Measurements from ENCODE around the gene LTA. TPM values are rescaled to one million over a fixed set of nuclear protein-coding genes. Genes with fewer than 3 reads are reported as not detected.

The LTA gene
- total RNA-seq, 1 experiment from 2014 or later = not detected

DNA sequence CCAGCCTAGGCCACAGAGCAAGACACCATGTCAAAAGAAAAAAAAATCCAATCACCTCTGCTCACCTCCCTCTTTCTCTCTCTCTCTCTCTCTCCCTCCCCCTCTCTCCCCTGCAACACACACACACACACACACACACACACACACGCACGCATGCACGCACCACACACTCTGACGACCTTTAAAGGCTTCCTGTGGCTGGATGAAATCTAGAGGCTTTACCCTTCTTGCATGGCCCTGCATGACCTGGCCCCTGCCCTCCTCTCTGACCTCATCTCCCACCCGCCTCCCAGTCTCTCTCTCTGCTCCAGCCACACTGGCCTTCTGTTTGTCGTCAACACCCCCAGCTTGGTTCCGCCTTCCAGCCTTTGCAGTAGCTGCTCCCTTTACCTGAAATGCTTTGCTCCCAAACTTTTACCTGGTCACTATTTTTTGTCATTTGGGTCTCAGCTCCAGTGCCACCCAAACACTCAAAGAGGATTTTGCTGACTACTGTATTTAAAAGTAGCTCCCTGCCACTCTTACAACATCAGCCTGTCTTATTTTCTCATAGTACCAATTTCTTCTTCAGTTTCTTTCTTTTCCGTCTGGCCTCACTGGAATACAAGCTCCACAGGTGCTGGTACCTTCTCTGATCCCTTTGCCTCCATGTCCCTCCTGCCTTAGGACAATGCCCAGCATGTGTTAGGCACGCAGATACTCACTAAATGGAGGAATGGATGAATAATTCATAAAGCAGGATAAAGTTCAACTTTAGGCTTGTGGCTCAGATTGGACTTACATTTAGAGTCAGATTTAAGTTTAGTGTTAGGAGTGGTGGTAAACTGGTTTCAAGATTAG lies 4.3 kb upstream of the LTA start:
- TF ChIP-seq, protein P1, sequence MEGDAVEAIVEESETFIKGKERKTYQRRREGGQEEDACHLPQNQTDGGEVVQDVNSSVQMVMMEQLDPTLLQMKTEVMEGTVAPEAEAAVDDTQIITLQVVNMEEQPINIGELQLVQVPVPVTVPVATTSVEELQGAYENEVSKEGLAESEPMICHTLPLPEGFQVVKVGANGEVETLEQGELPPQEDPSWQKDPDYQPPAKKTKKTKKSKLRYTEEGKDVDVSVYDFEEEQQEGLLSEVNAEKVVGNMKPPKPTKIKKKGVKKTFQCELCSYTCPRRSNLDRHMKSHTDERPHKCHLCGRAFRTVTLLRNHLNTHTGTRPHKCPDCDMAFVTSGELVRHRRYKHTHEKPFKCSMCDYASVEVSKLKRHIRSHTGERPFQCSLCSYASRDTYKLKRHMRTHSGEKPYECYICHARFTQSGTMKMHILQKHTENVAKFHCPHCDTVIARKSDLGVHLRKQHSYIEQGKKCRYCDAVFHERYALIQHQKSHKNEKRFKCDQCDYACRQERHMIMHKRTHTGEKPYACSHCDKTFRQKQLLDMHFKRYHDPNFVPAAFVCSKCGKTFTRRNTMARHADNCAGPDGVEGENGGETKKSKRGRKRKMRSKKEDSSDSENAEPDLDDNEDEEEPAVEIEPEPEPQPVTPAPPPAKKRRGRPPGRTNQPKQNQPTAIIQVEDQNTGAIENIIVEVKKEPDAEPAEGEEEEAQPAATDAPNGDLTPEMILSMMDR (conservative IDR thresholded peaks at IDR 0.05) = no peak
- Histone ChIP-seq H2BK120ac (ENCODE audit: low read depth, low read length, poor library complexity, severe bottlenecking) (no peak overlapping the region), H2BK15ac (ENCODE audit: low read depth, low read length) (no peak overlapping the region), H4K91ac (ENCODE audit: insufficient read length, low read depth, low read length) (no peak overlapping the region), H2AK5ac (ENCODE audit: insufficient read length, low read length) (no peak overlapping the region), H2BK20ac (ENCODE audit: low read depth, low read length, poor library complexity, severe bottlenecking) (no peak overlapping the region), H3K79me2 (ENCODE audit: insufficient read depth, low read length) (no peaks in the 10 kb centered on the region), H4K20me1 (ENCODE audit: control insufficient read depth, insufficient read depth, insufficient read length) (no peaks in the 10 kb centered on the region), H3T11ph (ENCODE audit: low read length) (no peak overlapping the region), H3K23ac (ENCODE audit: insufficient read length, low read depth, low read length) (no peak overlapping the region), H3K4me2 (ENCODE audit: insufficient read depth, insufficient read length, low read length) (no peak overlapping the region), H3K9me3 (ENCODE audit: control insufficient read depth, low read depth, low read length) (no peaks in the 10 kb centered on the region), H3K4me1 (ENCODE audit: insufficient read depth, low read length) (no peaks in the 10 kb centered on the region), H3K79me1 (ENCODE audit: insufficient read depth, low read depth, low read length, poor library complexity, severe bottlenecking) (no peaks in the 10 kb centered on the region), H3K23me2 (ENCODE audit: insufficient read length, low read depth, low read length, poor library complexity, severe bottlenecking) (no peaks in the 10 kb centered on the region), H2BK5ac (ENCODE audit: insufficient read length, low read length) (no peak overlapping the region), H3K9ac (ENCODE audit: extremely low read depth, insufficient read length, low read length) (no peak overlapping the region), H2BK12ac (ENCODE audit: insufficient read length, low read depth, low read length) (no peak overlapping the region), H3K27ac (ENCODE audit: insufficient read length, low read depth, low read length) (no peak overlapping the region), H3K14ac (ENCODE audit: insufficient read depth, low read length) (no peak overlapping the region), H4K8ac (replicated peaks; ENCODE audit: insufficient read length, low read depth, low read length) (no peak overlapping the region), H3K27me3 (ENCODE audit: insufficient read depth, low read length) (no peaks in the 10 kb centered on the region), H3K4ac (ENCODE audit: low read depth, low read length) (no peak overlapping the region), H3K18ac (ENCODE audit: insufficient read length, low read depth, low read length) (no peak overlapping the region), H4K5ac (ENCODE audit: insufficient read length, low read depth, low read length) (no peak overlapping the region), H2AFZ (ENCODE audit: low read length) (no peak overlapping the region), H3K56ac (ENCODE audit: insufficient read length, low read depth, low read length) (no peak overlapping the region)
- Mint-ChIP-seq H3K27ac (peak overlapping the region in 1 of 3 experiments; percentile 44; a peak in 2 of 7 replicates), H3K4me1 (peaks cover 8 to 10% of the 10 kb centered on the region in 2 experiments), H3K27me3 (ENCODE audit: low read depth) (no peaks in the 10 kb centered on the region), H3K9me3 (no peaks in the 10 kb centered on the region), H3K36me3 (ENCODE audit: insufficient read depth in 1 of 3, low read depth in 3 of 3) (no peaks in the 10 kb centered on the region), H3K4me3 (no peak overlapping the region; a peak in 1 of 5 replicates)
- no peak for DNase-seq
- WGBS (ENCODE audit: extremely low coverage, insufficient read length, low lambda C conversion rate) = no CpG with 5 or more reads among the region's 9 CpGs

Data from H9 (cell line).